ENCODE data around the gene GPER1.
"Not testable (repeated sequence)": the region's sequence is repeated elsewhere in the genome, so short reads cannot be mapped to it uniquely, and the experiment has no call there.

The GPER1 gene

GRCh38 chr7:1142051-1142635, 54.2 kb downstream of the GPER1 start:
- no peak for DNase-seq (ENCODE audit: low read depth in 2 of 2)

- not testable (repeated sequence) for DNase-seq (ENCODE audit: low read depth in 2 of 2)
Measured at GRCh38 chr7:1143031-1143430, 55.1 kb downstream of the GPER1 start.
